ENCODE data around the gene CD1C. TPM values are rescaled to one million over a fixed set of nuclear protein-coding genes. Genes with fewer than 3 reads are reported as not detected.
A peak's percentile ranks its signal among the peaks of the same experiment; 100 is the strongest.

CD1C gene
- total and polyA plus RNA-seq, 10 of the 15 experiments (the other 5 are each of a cell fraction or from before 2014, with no cell fraction given), result 0.82 to 19.0 (median 9.2) TPM

- TF ChIP-seq CREM (IDR thresholded peaks at IDR 0.05; ENCODE audit: low read depth) (no peak), ATF3 (IDR thresholded peaks at IDR 0.05; ENCODE audit: borderline replicate concordance, extremely low read depth, low read depth, low read length) (no peak), ZSCAN29 (IDR thresholded peaks at IDR 0.05) (no peak), ATF2 (IDR thresholded peaks at IDR 0.05; ENCODE audit: low read length) (no peak), JUNB (IDR thresholded peaks at IDR 0.05) (peak; percentile 22; the same call in 1 of the 2 replicates), SMC3 (IDR thresholded peaks at IDR 0.05; ENCODE audit: borderline replicate concordance, low read length) (peak; percentile 56; the same call in 1 of the 2 replicates), SREBF1 (IDR thresholded peaks at IDR 0.05; ENCODE audit: low read length) (no peak), PAX5 (IDR thresholded peaks at IDR 0.05; ENCODE audit: borderline replicate concordance, low read depth, low read length) (no peak), NFXL1 (IDR thresholded peaks at IDR 0.05; ENCODE audit: borderline replicate concordance) (no peak), CHD1 (IDR thresholded peaks at IDR 0.05; ENCODE audit: low read depth, low read length) (no peak), CHD4 (IDR thresholded peaks at IDR 0.05) (no peak), RAD21 (IDR thresholded peaks at IDR 0.05; ENCODE audit: insufficient read depth, low read depth, low read length) (peak; percentile 73), TCF12 (IDR thresholded peaks at IDR 0.05; ENCODE audit: low read depth, low read length) (no peak), CTCF (IDR thresholded peaks at IDR 0.05 in 2 of 3, conservative IDR thresholded peaks at IDR 0.05 in 1 of 3; ENCODE audit: control insufficient read depth in 2 of 3, extremely low read depth in 1 of 3, insufficient read depth in 1 of 3, low read depth in 3 of 3, low read length in 3 of 3) (peak; percentile 14 to 36 (median 27); a peak in 2 of 6 replicates), ZBED1 (IDR thresholded peaks at IDR 0.05; ENCODE audit: borderline replicate concordance) (no peak), ZZZ3 (IDR thresholded peaks at IDR 0.05; ENCODE audit: control insufficient read depth, insufficient read length, low read depth) (no peak), MLLT1 (IDR thresholded peaks at IDR 0.05) (no peak), RELA (IDR thresholded peaks at IDR 0.05; ENCODE audit: borderline replicate concordance, partially characterized antibody) (no peak)
Observed at GRCh38 chr1:158246650-158247049, 43.1 kb upstream of the CD1C start (continued).

Measured in GM12878 (cell line).